SK-N-SH treated with all-trans-retinoic acid at 6 μM for 48 hours (cell line): ENCODE results near the gene CCDC106.

ENCODE experiments used
- ATAC-seq: fragments of 200-7000 bp; cut with Tn5 transposase; 3 replicates; pipeline ENCODE4 v1.9.1; 2020; ENCODE audit warnings: mild to moderate bottlenecking, moderate library complexity
- ARNTL ChIP-seq: fragments of 450-650 bp; formaldehyde crosslinking; IDR thresholded peaks from 2 replicates; pipeline ENCODE4 v1.5.0; 2020; ENCODE audit warnings: low read depth, mild to moderate bottlenecking, moderate library complexity, borderline replicate concordance
- BACH2 ChIP-seq: fragments of 250-450 bp; sonication (Bioruptor Pico); IDR thresholded peaks from 2 replicates; pipeline ENCODE4 v1.9.0; 2021; ENCODE audit warnings: mild to moderate bottlenecking, borderline replicate concordance
- CSRNP3 ChIP-seq: fragments of 250-450 bp; sonication (Bioruptor Pico); IDR thresholded peaks from 2 replicates; pipeline ENCODE4 v1.5.1; 2021; ENCODE audit warnings: mild to moderate bottlenecking, moderate library complexity
- GLIS3 ChIP-seq: fragments of 250-450 bp; sonication (Bioruptor Pico); IDR thresholded peaks from 2 replicates; pipeline ENCODE4 v1.5.0; 2020; ENCODE audit warnings: mild to moderate bottlenecking, moderate library complexity
- OSR1 ChIP-seq: fragments of 250-450 bp; sonication (Bioruptor Pico); IDR thresholded peaks from 2 replicates; pipeline ENCODE4 v1.8.0; 2022; ENCODE audit warnings: moderate library complexity, mild to moderate bottlenecking, inconsistent platforms
- SNAI2 ChIP-seq: fragments of 250-450 bp; sonication (Bioruptor Pico); IDR thresholded peaks from 2 replicates; pipeline ENCODE4 v1.5.0; 2020; ENCODE audit warnings: mild to moderate bottlenecking, moderate library complexity
- TCF4 ChIP-seq: fragments of 250-450 bp; sonication (Bioruptor Pico); IDR thresholded peaks from 2 replicates; pipeline ENCODE4 v1.8.0; 2021; ENCODE audit warnings: mild to moderate bottlenecking, moderate library complexity, borderline replicate concordance
- TOX ChIP-seq: fragments of 250-450 bp; sonication (Bioruptor Pico); IDR thresholded peaks from 2 replicates; pipeline ENCODE4 v1.8.0; 2021; ENCODE audit warnings: mild to moderate bottlenecking, moderate library complexity, borderline replicate concordance
- ZC3H10 ChIP-seq: fragments of 250-450 bp; sonication (Bioruptor Pico); IDR thresholded peaks from 2 replicates; pipeline ENCODE4 v1.5.1; 2021; ENCODE audit warnings: mild to moderate bottlenecking, moderate library complexity
- ZFP3 ChIP-seq: fragments of 250-450 bp; sonication (Bioruptor Pico); IDR thresholded peaks from 2 replicates; pipeline ENCODE4 v1.5.0; 2020; ENCODE audit warnings: mild to moderate bottlenecking, moderate library complexity
- ZNF70 ChIP-seq: fragments of 450-650 bp; formaldehyde crosslinking; IDR thresholded peaks from 2 replicates; pipeline ENCODE4 v1.5.0; 2020; ENCODE audit warnings: mild to moderate bottlenecking, moderate library complexity
- ZNF8 ChIP-seq: fragments of 450-650 bp; formaldehyde crosslinking; IDR thresholded peaks from 2 replicates; pipeline ENCODE4 v1.5.0; 2020; ENCODE audit warnings: mild to moderate bottlenecking, moderate library complexity
- TF ChIP-seq, protein P1 (sequence below): fragments of 250-450 bp; sonication (Bioruptor Pico); IDR thresholded peaks from 2 replicates; pipeline ENCODE4 v1.5.1; 2020; ENCODE audit warnings: low read depth, mild to moderate bottlenecking, moderate library complexity

Gene CCDC106

GRCh38 chr19:55702131-55702627 is 54.2 kb downstream of the CCDC106 start:
- TF ChIP-seq ZNF70 (CRISPR knock-in tag) (no peak), ZNF8 (CRISPR knock-in tag) (no peak), ZC3H10 (CRISPR knock-in tag) (no peak), GLIS3 (CRISPR knock-in tag) (no peak), TCF4 (CRISPR knock-in tag) (no peak), TOX (CRISPR knock-in tag) (no peak), ZFP3 (CRISPR knock-in tag) (no peak), OSR1 (no peak), SNAI2 (CRISPR knock-in tag) (no peak), CSRNP3 (CRISPR knock-in tag) (no peak), BACH2 (CRISPR knock-in tag) (no peak), ARNTL (no peak)
- TF ChIP-seq, protein P1, sequence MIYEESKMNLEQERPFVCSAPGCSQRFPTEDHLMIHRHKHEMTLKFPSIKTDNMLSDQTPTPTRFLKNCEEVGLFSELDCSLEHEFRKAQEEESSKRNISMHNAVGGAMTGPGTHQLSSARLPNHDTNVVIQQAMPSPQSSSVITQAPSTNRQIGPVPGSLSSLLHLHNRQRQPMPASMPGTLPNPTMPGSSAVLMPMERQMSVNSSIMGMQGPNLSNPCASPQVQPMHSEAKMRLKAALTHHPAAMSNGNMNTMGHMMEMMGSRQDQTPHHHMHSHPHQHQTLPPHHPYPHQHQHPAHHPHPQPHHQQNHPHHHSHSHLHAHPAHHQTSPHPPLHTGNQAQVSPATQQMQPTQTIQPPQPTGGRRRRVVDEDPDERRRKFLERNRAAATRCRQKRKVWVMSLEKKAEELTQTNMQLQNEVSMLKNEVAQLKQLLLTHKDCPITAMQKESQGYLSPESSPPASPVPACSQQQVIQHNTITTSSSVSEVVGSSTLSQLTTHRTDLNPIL (CRISPR knock-in tag) = no peak
- TF ChIP-seq, all 23 proteins: peak for 0
- no peak for ATAC-seq
